ENCODE results near the gene MT1M. TPM values are rescaled to one million over a fixed set of nuclear protein-coding genes. Genes with fewer than 3 reads are reported as not detected.
A peak's percentile ranks its signal among the peaks of the same experiment; 100 is the strongest.

Gene MT1M
- total RNA-seq, 4 donors from 2014 or later: 7.1 to 45.5 (median 33.8) TPM

- Histone ChIP-seq H3K27ac (peak within 1 kb of the TSS; percentile 89 to 98 (median 97)), H3K9me3 (no peaks in the 10 kb centered on the region), H3K4me1 (peaks cover 47 to 51% of the 10 kb centered on the region in 2 donors), H3K36me3 (no peaks in the 10 kb centered on the region), H3K4me3 (replicated peaks in 1 of 3) (peak within 1 kb of the TSS; percentile 61 to 67 (median 64)), H3K27me3 (no peaks in the 10 kb centered on the region)
- TF ChIP-seq POLR2A (IDR thresholded peaks at IDR 0.05) (peak; percentile 45 to 94), CTCF (IDR thresholded peaks at IDR 0.05) (no peak)
- DNase-seq: peak; percentile 97
- WGBS, 2 donors: 5 to 13% methylated on average over 21 to 57 of the region's 62 CpGs
- intact Hi-C loops (cut with DNase I): loop anchor here (5.0 to 10.0 kb wide), 2 partner anchors 79 to 93 kb away; no protein-coding TSS in a partner anchor
These were observed 24.2 kb upstream of the MT1M start, which contains the start of gene MT2A for GRCh38 chr16:56608043-56608875. TSS of gene MT2A (plus strand) at chr16:56608584. CDS start at chr16:56608656, 72 bp downstream.

- no peaks in the 10 kb centered on the region for H3K36me3 ChIP-seq
- H3K27ac ChIP-seq: peak overlapping the region; percentile 89 to 98 (median 97)
- H3K9me3 ChIP-seq: no peaks in the 10 kb centered on the region
- intact Hi-C loops (cut with DNase I): loop anchor here (5.0 to 10.0 kb wide), 2 partner anchors 78 to 94 kb away; no protein-coding TSS in a partner anchor
- no peak for TF ChIP-seq CTCF (IDR thresholded peaks at IDR 0.05)
- no peak for TF ChIP-seq POLR2A (IDR thresholded peaks at IDR 0.05)
- peak in 1 of 2 donors; percentile 22 for DNase-seq
- peak overlapping the region; percentile 61 to 67 (median 64) for H3K4me3 ChIP-seq (replicated peaks in 1 of 3)
- H3K27me3 ChIP-seq: no peaks in the 10 kb centered on the region
- peaks cover 47 to 51% of the 10 kb centered on the region in 2 donors for H3K4me1 ChIP-seq
- 1 to 2% methylated on average over 21 of the region's 21 CpGs for WGBS, 2 donors
These were observed 23.5 kb upstream of the MT1M start for GRCh38 chr16:56608876-56609462.

- Histone ChIP-seq H3K4me3 (replicated peaks in 1 of 3) (peak overlapping the region; percentile 61 to 67 (median 64)), H3K36me3 (no peaks in the 10 kb centered on the region), H3K27ac (peak overlapping the region; percentile 89 to 98 (median 97)), H3K9me3 (no peaks in the 10 kb centered on the region), H3K27me3 (no peaks in the 10 kb centered on the region), H3K4me1 (peaks cover 47 to 51% of the 10 kb centered on the region in 2 donors)
- DNase-seq: peak; percentile 54 to 72
- WGBS, 2 donors: 1 to 2% methylated on average over 6 of the region's 6 CpGs
- TF ChIP-seq POLR2A (IDR thresholded peaks at IDR 0.05): peak in 1 of 2 donors; percentile 18
- TF ChIP-seq CTCF (IDR thresholded peaks at IDR 0.05): peak in 1 of 6 experiments; percentile 22
- intact Hi-C loops (cut with DNase I): loop anchor here (5.0 to 10.0 kb wide), 2 partner anchors 78 to 95 kb away; no protein-coding TSS in a partner anchor
These were observed 23.0 kb upstream of the MT1M start for GRCh38 chr16:56609463-56609921.

- no peaks in the 10 kb centered on the region for H3K9me3 ChIP-seq
- H3K36me3 ChIP-seq: no peaks in the 10 kb centered on the region
- peak overlapping the region; percentile 89 to 98 (median 97) for H3K27ac ChIP-seq
- DNase-seq: peak; percentile 57 to 58
- no peaks in the 10 kb centered on the region for H3K27me3 ChIP-seq
- peaks cover 47 to 51% of the 10 kb centered on the region in 2 donors for H3K4me1 ChIP-seq
- 15 to 40% methylated on average over 10 of the region's 10 CpGs for WGBS, 2 donors
- TF ChIP-seq CTCF (IDR thresholded peaks at IDR 0.05) (no peak), POLR2A (IDR thresholded peaks at IDR 0.05) (peak in 1 of 2 donors; percentile 11)
- intact Hi-C loops (cut with DNase I): no loop called here
- H3K4me3 ChIP-seq (replicated peaks in 1 of 3): peak overlapping the region in 2 of 3 donors; percentile 1 to 64
These were observed 22.3 kb upstream of the MT1M start for GRCh38 chr16:56610017-56610608.
